GM12801 (cell line): ENCODE results near the gene GALNT2.

Experiments used
- TF ChIP-seq, protein P1 (sequence below): IDR thresholded peaks from one replicate; pipeline ENCODE4 v1.5.1; 2011; ENCODE audit warnings: control low read depth; ENCODE audit not compliant: insufficient read length; ENCODE audit errors: extremely low read depth

Gene GALNT2

DNA sequence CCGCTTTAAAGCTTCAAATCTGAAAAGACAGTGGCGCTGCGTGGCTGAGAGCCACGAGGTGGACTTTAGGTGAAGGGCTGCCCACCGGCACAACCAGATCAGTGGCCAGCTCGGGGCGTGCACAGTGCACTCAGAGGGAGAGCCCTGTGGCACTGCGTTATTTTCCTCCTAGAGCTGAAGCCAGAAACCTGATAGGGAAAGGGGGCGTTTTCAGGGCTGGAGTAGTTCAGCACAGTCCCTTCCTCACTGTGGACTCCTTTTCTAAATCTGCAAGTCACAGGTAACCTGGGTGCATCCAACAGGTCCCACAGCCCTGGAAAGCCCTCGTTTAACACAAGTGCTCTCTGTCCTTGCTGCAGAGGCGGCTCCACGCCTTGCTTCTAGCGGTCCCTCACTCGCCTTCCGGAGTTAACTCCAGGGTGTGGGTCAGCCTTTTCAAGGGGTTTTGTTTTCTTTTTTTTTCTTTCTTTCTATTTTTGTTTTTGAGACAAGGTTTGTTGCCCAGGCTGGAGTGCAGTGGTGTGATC is 81.2 kb downstream of the GALNT2 start:
- TF ChIP-seq, protein P1, sequence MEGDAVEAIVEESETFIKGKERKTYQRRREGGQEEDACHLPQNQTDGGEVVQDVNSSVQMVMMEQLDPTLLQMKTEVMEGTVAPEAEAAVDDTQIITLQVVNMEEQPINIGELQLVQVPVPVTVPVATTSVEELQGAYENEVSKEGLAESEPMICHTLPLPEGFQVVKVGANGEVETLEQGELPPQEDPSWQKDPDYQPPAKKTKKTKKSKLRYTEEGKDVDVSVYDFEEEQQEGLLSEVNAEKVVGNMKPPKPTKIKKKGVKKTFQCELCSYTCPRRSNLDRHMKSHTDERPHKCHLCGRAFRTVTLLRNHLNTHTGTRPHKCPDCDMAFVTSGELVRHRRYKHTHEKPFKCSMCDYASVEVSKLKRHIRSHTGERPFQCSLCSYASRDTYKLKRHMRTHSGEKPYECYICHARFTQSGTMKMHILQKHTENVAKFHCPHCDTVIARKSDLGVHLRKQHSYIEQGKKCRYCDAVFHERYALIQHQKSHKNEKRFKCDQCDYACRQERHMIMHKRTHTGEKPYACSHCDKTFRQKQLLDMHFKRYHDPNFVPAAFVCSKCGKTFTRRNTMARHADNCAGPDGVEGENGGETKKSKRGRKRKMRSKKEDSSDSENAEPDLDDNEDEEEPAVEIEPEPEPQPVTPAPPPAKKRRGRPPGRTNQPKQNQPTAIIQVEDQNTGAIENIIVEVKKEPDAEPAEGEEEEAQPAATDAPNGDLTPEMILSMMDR = no peak

DNA sequence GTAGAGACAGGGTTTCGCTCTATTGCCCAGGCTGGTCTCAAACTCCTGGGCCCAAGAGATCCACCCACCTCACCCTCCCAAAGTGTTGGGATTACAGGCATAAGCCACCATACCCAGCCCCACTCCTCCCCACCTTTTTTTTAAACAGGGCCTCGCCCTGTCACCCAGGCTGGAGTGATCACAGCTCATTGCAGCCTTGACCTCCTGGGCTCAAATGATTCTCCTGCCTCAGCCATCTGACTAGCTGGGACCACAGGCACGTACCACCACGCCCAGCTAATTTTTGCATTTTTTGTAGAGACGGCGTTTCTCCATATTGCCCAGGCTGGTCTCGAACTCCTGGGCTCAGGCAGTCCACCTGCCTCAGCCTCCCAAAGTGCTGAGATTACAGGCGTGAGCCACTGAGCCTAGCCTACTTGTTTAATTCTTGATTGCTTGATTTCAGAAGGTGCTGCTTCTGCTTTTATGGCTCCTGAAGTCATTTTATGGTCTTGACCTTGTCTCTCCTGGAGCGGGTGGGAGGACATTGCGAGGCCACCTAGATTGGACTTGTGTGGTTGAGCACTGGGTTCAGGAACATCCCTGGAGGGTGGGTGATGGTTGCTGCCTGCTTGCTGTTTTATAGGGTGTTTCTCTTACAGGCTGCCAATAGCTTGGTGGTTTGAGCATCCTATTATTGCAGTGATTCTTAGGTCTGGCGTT is 81.9 kb downstream of the GALNT2 start:
- TF ChIP-seq, protein P1 = no peak

DNA sequence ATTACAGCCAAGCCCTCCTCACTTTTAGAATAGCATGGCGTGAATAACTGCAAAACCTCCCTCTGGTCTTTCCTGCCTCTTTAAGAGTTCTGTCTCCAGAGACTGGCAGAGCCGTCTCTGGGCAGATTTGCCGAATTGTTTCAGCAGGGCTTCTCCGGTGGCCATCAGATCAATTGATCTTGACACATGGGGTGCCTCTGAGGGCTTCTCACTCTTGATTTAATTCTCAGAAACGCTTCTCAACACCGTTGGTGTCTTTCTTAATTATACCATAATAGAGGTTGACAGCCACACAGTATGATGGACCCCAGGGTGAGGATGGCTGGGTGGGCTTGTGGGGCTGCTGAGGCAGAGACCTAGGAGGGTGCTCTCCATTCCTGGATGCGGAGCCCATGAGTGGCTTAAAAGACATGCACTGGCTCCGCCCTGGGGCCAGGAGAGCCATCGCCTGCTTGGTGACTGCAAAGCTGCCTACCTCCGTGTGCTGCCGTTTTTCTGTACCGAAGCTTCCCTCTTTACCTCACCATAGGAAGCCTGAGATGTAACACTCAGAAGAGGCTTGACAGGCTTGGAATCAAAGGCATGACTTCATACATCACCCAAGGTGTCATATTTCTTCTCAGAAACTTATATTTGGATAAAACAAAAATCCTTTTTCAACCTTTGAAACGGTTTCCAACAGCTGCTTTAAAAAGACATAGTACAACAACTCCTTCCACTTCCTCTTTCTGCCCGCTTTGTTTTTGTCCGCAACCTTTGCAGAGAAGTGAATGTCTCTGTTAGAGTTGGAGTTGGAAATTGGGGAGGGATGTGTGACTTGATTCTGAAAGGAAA is 82.9 kb downstream of the GALNT2 start:
- TF ChIP-seq, protein P1 = no peak

DNA sequence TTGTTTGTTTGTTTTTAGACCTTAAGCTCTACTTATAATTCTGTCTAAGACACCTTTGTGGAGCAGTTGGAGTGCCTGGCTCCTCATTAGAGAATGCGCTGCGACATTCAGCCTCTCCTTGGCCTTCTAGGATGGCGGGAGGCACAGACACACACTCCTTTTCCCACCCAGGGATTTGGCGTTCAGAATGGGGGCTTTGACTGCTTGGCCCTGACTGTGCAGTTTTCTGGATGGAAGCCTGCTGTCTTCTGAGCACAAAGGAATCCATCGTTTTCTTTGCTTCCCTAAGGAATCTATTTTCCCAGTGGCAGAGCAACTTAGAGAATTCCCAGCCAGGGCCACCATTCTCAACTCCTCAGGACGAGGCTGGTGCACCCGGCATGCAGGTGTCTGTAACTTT is 83.6 kb downstream of the GALNT2 start:
- TF ChIP-seq, protein P1 = no peak

DNA sequence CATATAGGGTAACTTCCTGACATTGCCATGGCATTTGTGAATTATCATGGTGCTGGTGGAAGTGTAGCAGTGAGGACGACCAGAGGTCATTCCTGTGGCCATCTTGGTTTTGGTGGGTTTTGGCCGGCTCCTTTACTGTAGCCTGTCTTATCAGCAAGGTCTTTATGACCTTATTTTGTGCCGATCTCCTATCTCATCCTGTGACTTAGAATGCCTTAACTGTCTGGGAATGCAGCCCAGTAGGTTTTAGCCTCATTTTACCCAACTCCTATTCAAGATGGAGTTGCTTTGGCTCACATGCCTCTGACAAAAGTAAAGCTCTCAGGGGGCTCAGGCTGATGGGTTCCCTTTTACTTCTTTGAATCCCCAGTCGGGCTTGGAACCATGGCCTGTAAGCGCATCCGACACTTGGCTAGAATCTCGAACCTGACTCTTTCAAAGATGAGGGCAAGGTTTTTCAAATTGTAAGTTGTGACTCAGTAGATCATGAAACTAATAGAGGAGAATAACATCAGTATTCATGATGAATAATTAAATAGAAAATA is 85.0 kb downstream of the GALNT2 start:
- TF ChIP-seq, protein P1 = no peak

DNA sequence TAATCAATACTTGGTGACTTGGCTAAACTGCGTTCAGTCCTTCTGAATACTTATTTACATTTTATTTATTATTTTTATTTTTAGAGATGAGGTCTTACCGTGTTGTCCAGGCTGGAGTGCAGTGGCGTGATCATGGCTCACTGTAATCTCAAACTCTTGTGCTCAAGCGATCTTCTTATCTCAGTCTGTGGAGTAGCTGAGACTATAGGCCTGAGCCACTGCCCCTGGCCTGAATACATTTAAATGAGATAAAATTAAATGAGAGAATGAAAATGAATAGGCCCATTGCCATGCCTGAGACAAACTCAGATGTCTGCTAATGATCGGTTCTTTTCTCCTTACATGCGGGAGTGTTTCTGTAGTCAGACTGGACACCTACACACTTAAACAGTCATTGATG is 86.0 kb downstream of the GALNT2 start:
- TF ChIP-seq, protein P1 = no peak

DNA sequence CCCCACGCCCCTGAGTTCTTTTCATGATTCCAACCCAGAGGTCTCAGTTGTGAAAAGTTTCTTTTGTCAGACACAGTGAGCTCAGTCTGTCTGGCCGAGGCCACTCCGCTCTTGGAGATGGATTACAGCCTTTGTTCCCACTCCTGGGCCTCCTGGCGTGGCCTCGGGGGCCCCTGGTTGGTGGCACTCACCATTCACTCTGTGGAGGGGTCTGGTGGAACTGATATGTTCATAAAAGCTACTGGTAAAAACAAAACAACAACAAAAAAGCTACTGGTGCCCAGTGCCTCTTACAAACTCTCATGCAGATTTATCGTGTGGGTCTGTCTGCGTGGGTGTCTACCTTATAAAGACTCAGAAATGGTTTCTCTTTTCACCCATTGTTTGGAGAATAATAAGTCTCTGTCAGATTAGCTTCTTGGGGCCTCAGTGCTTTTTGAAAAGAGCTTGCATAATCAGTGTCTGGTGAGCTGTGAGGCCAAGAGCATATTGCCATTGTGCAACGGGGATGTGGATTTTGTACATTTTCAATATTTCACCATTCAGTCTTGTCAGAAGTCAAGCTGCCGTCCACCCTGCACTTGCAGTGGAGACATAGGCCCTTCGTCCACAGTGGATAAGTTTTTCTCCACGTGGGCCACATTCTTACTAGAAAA is 86.7 kb downstream of the GALNT2 start:
- TF ChIP-seq, protein P1 = no peak
